Measurements from ENCODE around the gene IL5RA. TPM values are rescaled to one million over a fixed set of nuclear protein-coding genes. Genes with fewer than 3 reads are reported as not detected.

The IL5RA gene
- total RNA-seq, 1 experiment from 2014 or later: not detected

DNA sequence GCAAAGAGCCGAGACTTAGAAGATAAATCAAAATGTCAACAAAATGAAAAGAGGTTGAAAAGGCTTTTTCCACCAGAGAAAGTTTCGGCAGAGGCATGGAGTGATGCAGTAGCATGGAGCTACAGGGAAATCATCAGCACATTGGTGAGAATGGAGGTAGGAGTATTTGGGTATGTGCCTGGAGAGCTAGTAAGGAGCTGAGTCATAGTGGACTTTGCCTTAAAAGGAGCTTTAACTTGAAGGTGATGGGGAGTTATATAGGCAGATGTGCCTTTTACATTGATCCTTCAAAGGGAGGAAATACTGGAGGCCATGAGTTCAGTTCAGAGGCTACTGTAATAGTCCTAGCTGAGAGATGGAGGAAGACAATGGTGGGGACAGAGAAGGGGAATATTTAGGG is 44.3 kb downstream of the IL5RA start:
- POLR2A ChIA-PET: no interaction called here
- Histone ChIP-seq H3K4me1 (ENCODE audit: control insufficient read depth in 1 of 2, insufficient read depth in 2 of 2, low read length in 2 of 2) (peaks cover 0 to 4% of the 10 kb centered on the region in 2 experiments; a peak in 1 of 4 replicates), H2AFZ (ENCODE audit: low read depth, low read length, poor library complexity, severe bottlenecking) (no peak overlapping the region), H3K4me2 (ENCODE audit: low read length) (no peak overlapping the region), H3K9me3 (ENCODE audit: control insufficient read depth in 1 of 2, insufficient read depth in 1 of 2, low read depth in 1 of 2, low read length in 2 of 2) (no peaks in the 10 kb centered on the region), H3K4me3 (replicated peaks in 1 of 2; ENCODE audit: low read depth in 1 of 2, low read length in 2 of 2) (no peak overlapping the region), H3K27me3 (ENCODE audit: insufficient read depth, low read length) (no peaks in the 10 kb centered on the region), H3K79me2 (ENCODE audit: insufficient read depth, low read length) (no peaks in the 10 kb centered on the region), H3K9ac (ENCODE audit: low read length) (no peak overlapping the region), H3K36me3 (ENCODE audit: control insufficient read depth in 1 of 2, insufficient read depth in 2 of 2, low read length in 2 of 2) (no peaks in the 10 kb centered on the region), H3K27ac (ENCODE audit: low read depth, low read length) (no peak overlapping the region), H3K9me2 (ENCODE audit: insufficient read depth) (no peaks in the 10 kb centered on the region), H4K20me1 (ENCODE audit: insufficient read depth) (no peaks in the 10 kb centered on the region)
- RAD21 ChIA-PET (ENCODE audit: low non-redundant PET in 1 of 2, low total read pairs in 2 of 2, uncharacterized antibody in 2 of 2, unreplicated experiment in 2 of 2): no interaction called here
- TF ChIP-seq EZH2 (IDR thresholded peaks at IDR 0.05) (no peak), SRF (IDR thresholded peaks at IDR 0.05; ENCODE audit: low read depth) (peak; percentile 30; the same call in 1 of the 2 replicates)
- ATAC-seq (no peak), DNase-seq (ENCODE audit: low read depth, low spot score) (no peak)
- no TSS peak for BruUV-seq (replicated peaks)
- CTCF ChIA-PET: no interaction called here
- intact Hi-C loops (cut with micrococcal nuclease): no loop called here

DNA sequence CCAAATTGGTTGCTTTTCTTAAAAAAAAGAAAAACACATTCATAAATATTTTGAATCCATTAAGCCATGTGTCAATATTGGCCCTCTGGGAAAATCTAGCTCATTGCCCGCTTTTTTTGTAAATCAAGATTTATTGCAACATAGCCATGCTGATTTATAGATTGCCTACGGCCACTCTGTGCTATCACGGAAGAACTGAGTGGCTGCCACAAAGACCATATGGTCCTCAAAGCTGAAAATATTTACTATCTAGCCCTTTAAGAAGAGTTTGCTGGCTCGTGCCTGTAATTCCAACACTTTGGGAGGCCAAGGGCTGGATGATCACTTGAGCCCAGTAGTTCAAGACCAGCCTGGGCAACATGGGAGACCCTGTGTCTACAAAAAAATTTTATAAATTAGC is 45.9 kb downstream of the IL5RA start:
- POLR2A ChIA-PET: no interaction called here

More for the DNA sequence above, 45.9 kb downstream of the IL5RA start:
- Histone ChIP-seq H3K27ac (ENCODE audit: low read depth, low read length) (no peak overlapping the region), H3K4me2 (ENCODE audit: low read length) (no peak overlapping the region), H2AFZ (ENCODE audit: low read depth, low read length, poor library complexity, severe bottlenecking) (no peak overlapping the region), H4K20me1 (ENCODE audit: insufficient read depth) (no peaks in the 10 kb centered on the region), H3K4me3 (replicated peaks in 1 of 2; ENCODE audit: low read depth in 1 of 2, low read length in 2 of 2) (no peak overlapping the region), H3K36me3 (ENCODE audit: control insufficient read depth in 1 of 2, insufficient read depth in 2 of 2, low read length in 2 of 2) (no peaks in the 10 kb centered on the region), H3K4me1 (ENCODE audit: control insufficient read depth in 1 of 2, insufficient read depth in 2 of 2, low read length in 2 of 2) (peaks cover 0 to 4% of the 10 kb centered on the region in 2 experiments; a peak in 1 of 4 replicates), H3K27me3 (ENCODE audit: insufficient read depth, low read length) (no peaks in the 10 kb centered on the region), H3K9me3 (ENCODE audit: control insufficient read depth in 1 of 2, insufficient read depth in 1 of 2, low read depth in 1 of 2, low read length in 2 of 2) (no peaks in the 10 kb centered on the region), H3K79me2 (ENCODE audit: insufficient read depth, low read length) (no peaks in the 10 kb centered on the region), H3K9ac (ENCODE audit: low read length) (no peak overlapping the region), H3K9me2 (ENCODE audit: insufficient read depth) (no peaks in the 10 kb centered on the region)
- BruUV-seq (replicated peaks): no TSS peak
- ATAC-seq (no peak), DNase-seq (ENCODE audit: low read depth, low spot score) (no peak)
- no peak for TF ChIP-seq SIN3A (IDR thresholded peaks at IDR 0.05; ENCODE audit: low read depth)
- no peak for TF ChIP-seq ZNF274 (IDR thresholded peaks at IDR 0.05; ENCODE audit: low read depth, low read length)
- TF ChIP-seq, protein P1, sequence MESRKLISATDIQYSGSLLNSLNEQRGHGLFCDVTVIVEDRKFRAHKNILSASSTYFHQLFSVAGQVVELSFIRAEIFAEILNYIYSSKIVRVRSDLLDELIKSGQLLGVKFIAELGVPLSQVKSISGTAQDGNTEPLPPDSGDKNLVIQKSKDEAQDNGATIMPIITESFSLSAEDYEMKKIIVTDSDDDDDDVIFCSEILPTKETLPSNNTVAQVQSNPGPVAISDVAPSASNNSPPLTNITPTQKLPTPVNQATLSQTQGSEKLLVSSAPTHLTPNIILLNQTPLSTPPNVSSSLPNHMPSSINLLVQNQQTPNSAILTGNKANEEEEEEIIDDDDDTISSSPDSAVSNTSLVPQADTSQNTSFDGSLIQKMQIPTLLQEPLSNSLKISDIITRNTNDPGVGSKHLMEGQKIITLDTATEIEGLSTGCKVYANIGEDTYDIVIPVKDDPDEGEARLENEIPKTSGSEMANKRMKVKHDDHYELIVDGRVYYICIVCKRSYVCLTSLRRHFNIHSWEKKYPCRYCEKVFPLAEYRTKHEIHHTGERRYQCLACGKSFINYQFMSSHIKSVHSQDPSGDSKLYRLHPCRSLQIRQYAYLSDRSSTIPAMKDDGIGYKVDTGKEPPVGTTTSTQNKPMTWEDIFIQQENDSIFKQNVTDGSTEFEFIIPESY (IDR thresholded peaks at IDR 0.05; ENCODE audit: extremely low read depth, insufficient replicate concordance, low read length): no peak
- no peak for TF ChIP-seq CBX3 (IDR thresholded peaks at IDR 0.05; ENCODE audit: low read depth)
- TF ChIP-seq, protein P2, sequence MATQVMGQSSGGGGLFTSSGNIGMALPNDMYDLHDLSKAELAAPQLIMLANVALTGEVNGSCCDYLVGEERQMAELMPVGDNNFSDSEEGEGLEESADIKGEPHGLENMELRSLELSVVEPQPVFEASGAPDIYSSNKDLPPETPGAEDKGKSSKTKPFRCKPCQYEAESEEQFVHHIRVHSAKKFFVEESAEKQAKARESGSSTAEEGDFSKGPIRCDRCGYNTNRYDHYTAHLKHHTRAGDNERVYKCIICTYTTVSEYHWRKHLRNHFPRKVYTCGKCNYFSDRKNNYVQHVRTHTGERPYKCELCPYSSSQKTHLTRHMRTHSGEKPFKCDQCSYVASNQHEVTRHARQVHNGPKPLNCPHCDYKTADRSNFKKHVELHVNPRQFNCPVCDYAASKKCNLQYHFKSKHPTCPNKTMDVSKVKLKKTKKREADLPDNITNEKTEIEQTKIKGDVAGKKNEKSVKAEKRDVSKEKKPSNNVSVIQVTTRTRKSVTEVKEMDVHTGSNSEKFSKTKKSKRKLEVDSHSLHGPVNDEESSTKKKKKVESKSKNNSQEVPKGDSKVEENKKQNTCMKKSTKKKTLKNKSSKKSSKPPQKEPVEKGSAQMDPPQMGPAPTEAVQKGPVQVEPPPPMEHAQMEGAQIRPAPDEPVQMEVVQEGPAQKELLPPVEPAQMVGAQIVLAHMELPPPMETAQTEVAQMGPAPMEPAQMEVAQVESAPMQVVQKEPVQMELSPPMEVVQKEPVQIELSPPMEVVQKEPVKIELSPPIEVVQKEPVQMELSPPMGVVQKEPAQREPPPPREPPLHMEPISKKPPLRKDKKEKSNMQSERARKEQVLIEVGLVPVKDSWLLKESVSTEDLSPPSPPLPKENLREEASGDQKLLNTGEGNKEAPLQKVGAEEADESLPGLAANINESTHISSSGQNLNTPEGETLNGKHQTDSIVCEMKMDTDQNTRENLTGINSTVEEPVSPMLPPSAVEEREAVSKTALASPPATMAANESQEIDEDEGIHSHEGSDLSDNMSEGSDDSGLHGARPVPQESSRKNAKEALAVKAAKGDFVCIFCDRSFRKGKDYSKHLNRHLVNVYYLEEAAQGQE (IDR thresholded peaks at IDR 0.05; ENCODE audit: low read depth): no peak
- TF ChIP-seq, protein P3, sequence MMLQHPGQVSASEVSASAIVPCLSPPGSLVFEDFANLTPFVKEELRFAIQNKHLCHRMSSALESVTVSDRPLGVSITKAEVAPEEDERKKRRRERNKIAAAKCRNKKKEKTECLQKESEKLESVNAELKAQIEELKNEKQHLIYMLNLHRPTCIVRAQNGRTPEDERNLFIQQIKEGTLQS (IDR thresholded peaks at IDR 0.05): no peak
- no peak for TF ChIP-seq TCF7L2 (IDR thresholded peaks at IDR 0.05; ENCODE audit: borderline replicate concordance, extremely low read depth, insufficient read depth, insufficient read length)
- TF ChIP-seq, protein P4, sequence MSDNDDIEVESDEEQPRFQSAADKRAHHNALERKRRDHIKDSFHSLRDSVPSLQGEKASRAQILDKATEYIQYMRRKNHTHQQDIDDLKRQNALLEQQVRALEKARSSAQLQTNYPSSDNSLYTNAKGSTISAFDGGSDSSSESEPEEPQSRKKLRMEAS (IDR thresholded peaks at IDR 0.05): no peak
- no peak for TF ChIP-seq EZH2phosphoT487 (IDR thresholded peaks at IDR 0.05; ENCODE audit: borderline replicate concordance)
- no peak for TF ChIP-seq YY1 (IDR thresholded peaks at IDR 0.05; ENCODE audit: extremely low read depth, insufficient replicate concordance, low read depth, low read length)
- no peak for TF ChIP-seq EGR1 (IDR thresholded peaks at IDR 0.05; ENCODE audit: low read depth)
- intact Hi-C loops (cut with micrococcal nuclease): no loop called here
- RAD21 ChIA-PET (ENCODE audit: low non-redundant PET in 1 of 2, low total read pairs in 2 of 2, uncharacterized antibody in 2 of 2, unreplicated experiment in 2 of 2): no interaction called here
- CTCF ChIA-PET: no interaction called here
